GM11168 (cell line): ENCODE measurements around the gene THBS3.
"Not testable (repeated sequence)": the region's sequence is repeated elsewhere in the genome, so short reads cannot be mapped to it uniquely, and the experiment has no call there.

Experiments used
- in situ Hi-C: fragments of 300-500 bp; cut with MboI; formaldehyde crosslinking; loops from one replicate; pipeline ENCODE4 v1.12.0; 2022; ENCODE audit warnings: low sequenced_read_pairs; ENCODE audit not compliant: unreplicated experiment

THBS3 gene

DNA sequence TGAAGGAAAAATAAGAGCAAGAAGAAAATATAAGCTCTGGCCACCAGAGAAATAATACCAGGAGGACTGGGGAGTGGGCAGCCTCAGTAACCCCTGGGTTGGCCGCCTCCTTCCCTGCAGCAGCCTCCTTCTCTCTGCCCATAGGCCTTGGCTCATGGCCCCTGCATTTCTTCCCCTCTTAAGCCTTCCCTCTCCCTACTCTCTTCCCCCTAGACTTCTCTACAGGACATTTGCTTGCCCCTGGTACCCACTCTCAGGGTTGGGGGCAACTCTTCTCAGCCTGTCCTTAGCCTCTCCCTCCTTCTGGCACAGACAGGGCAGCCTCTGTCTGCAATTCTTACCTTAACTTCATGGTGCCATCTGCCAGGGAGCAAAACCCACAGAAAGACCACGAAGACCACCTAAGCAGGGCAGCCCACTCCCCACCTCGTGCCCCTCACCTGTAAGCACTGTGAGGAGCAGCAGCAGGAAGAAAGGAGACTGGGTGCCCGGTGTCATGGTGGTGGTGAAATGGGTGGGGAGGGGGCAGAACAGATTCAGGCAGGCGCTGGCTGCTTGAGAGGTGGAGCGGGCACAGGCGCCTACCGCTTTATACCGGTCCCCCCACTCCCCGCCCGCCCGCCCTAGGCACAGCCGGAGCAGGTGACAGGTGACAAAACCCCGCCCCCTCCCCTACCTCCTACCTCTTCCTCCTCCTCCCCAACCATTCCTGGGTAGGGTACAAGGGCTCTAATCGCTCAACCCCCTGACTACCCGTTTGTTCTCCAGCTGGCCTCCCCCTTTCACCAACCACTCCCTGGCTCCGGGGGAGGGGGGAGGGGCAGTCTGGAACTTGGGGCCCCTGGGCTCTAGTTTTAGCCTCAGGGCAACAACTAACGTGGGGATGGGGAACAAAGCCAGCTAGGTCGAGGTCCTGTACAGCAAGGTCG lies 15.1 kb downstream of the THBS3 start:
- in situ Hi-C loops, result no loop called here

DNA sequence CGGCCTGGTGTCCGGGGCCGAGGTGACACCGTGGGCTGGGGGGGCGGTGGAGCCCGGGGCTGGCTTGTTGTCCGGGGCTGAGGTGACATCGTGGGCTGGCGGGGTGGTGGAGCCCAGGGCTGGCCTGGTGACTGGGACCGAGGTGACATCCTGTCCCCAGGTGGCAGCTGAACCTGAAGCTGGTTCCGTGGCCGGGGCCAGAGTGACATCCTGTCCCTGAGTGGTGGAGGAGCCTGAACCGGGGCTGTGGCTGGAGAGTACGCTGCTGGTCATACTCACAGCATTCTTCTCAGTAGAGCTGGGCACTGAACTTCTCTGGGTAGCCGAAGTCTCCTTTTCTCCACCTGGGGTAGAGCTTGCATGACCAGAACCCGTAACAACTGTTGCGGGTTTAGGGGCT lies 15.8 kb downstream of the THBS3 start:
- in situ Hi-C loops, result no loop called here

DNA sequence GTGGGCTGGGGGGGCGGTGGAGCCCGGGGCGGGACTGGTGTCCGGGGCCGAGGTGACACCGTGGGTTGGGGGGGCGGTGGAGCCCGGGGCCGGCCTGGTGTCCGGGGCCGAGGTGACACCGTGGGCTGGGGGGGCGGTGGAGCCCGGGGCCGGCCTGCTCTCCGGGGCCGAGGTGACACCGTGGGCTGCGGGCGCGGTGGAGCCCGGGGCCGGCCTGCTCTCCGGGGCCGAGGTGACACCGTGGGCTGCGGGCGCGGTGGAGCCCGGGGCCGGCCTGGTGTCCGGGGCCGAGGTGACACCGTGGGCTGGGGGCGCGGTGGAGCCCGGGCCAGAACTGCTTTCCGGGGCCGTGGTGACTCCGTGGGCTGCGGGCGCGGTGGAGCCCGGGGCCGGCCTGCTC lies 17.8 kb downstream of the THBS3 start:
- in situ Hi-C loops, result not testable (repeated sequence)

DNA sequence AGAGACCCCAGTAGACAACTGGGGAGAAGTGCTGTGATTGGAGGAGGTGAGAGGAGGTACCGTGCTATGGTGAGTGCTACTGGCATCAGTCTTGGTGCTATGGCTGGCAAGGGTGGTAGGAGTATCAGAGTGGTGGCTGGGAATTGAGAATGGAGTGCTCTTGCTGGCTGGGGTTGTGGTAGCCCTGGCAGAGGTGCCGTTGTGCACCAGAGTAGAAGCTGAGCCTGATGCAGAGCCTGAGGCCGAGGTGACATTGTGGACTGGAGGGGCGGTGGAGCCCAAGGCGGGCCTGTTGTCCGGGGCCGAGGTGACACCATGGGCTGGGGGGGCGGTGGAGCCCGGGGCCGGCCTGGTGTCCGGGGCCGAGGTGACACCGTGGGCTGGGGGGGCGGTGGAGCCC lies 19.4 kb downstream of the THBS3 start:
- in situ Hi-C loops, result no loop called here

DNA sequence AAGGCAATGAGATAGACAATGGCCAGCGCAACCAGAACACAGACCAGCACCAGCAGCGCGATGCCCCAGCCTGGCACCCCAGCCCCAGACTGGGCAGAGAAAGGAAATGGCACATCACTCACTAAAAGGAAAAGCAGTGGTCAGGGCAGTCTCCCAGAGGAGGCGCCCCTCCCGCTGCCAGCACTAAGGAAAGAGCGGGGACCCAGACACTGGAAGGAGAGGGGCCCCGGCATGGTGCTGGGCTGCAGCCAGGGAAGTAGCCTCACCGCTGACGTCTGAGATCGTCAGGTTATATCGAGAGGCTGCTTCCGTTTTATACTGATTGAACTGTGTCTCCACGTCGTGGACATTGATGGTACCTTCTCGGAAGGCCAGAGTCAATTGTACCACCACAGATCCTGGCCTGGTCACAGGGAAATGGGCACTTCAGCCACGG lies 20.2 kb downstream of the THBS3 start:
- in situ Hi-C loops, result no loop called here

DNA sequence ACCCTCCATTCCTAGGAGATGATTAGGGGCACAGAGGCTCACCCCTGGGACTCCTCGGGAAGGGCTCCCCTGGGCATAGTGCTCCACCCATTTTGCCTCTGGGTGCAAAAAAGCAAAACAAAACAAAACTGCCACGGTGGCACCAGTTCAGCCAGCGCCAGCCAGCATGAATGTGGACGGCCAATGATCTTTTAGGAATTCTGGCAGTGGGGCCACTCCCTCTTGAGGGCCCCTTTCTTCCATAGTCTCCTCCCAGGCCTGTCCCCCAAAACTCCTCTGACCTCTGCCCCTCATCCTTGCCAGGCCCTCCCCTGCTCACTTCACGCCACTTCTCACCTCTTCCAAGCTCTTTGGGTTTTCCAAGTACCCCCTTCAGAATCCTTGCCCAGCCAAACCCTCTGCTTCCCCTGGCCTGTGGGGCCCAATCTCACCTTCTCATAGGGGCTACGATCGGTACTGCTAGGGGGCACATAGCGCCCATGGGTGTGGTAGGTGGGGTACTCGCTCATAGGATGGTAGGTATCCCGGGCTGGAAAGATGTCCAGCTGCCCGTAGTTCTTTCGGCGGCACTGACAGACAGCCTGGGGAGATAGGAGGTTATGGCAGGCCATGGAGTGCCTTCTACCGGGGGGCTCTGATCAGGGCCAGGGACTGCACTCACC lies 20.8 kb downstream of the THBS3 start:
- in situ Hi-C loops, result no loop called here

DNA sequence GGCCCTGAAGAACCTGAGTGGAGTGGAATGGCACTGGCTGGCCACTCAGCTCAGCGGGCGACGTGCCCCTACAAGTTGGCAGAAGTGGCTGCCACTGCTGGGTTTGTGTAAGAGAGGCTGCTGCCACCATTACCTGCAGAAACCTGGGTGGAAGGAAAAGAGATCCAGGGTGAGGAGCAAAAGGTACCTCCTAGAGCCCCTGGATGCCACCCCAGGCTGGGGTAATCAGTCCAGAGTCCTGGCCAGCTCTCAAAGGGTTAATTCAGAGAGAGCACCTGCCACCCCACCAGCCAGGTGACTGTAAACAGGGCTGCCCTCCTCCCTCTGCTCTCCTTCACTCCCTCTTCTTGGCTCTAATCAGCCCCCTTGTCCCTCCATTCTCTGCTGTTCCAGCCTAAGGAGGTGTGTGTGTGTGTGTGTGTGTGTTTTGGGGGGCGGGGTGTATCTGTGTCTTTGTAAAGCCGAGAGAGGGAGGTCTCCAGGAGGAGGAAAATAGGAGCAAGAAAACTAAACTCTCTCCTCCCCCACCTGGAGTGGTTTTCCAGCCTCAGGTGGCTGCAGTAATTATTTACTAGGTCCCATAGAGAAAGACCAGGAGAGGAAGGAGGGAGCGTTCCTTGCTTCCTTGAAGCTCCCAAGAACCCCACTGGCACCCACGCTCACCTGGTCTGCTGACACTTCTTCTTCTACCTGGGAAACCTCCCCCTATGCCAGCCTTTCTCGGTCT lies 21.5 kb downstream of the THBS3 start:
- in situ Hi-C loops, result no loop called here

DNA sequence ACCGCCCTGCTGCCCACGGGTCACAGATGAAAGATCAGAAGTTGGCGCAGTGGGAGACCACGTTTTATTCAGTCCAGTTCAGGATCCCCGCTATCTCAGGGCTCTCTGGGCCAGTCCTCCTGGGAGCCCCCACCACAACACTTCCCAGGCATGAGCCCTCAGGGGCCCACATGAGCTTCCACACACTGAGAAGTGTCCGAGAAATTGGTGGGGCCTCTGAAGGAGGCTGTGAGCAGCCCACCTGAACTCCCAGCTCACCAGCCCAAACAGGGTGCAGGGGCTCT lies 22.0 kb downstream of the THBS3 start:
- in situ Hi-C loops, result no loop called here

DNA sequence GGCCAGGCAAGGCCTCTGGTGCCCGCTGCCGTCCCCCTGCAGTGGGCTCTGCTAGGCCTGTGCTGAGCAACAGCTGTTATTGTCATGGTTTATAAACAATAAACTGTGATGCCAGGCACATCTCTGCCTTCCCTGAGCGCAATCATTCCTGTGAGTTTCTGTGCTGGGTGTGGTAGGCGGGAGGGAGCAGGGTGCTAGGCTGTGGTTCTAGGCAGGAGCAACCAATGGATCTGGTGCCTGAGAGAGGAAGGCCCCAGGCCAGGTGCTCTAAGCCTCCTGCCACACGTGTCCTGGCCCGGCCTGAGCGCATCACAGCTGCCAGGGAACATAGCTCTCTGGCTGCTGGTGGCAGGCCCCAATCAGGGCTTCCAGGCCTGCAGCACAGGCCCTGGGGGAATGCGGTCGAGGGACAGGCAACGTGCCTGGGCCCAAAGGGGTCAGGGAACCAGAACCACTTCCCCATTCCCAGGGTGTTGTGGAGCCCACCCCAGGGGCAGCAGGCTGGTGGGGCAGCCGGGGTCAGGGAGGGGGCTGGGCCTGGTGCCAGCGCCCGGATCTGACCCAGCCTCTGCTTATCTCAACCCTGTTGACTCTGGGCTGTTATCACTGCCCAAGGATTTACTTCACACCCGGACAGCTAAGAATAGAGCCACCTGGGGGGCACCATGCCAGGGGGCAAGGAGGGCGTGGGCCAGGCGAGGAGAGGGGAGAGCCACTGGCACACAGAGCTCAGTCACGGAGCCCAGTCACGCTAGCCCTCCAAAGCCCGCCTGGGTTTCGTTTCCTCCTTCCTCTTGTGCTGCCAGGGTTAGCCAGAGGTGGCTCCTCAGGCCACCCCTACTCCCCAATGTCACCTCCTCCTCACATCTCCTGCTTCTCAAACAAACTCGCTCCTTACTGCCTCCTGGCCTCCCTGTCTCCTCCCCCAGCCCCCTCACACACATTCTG lies 22.6 kb downstream of the THBS3 start:
- in situ Hi-C loops, result no loop called here

DNA sequence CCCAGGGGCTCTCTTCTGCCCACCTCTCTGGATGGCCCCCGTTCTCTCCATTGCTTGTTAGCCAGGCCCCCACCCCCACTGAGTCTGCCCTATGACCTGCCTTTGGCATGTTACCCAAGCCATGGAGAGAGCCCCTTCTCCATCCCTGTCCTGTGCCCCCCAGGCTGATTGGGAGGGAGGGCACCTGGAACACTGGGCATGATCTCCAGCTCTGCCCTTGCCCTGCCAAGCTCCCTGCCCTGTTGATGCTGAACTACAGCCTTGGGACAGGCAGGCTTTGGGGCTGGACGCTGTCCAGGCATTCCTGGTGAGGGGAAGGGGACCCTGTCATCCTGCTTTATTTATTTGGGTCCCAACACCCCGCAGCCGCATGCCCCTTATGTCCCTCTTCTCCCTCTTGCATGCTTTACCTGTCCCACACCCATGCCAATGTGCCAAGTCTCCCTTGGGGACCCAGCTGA lies 23.3 kb downstream of the THBS3 start:
- in situ Hi-C loops, result no loop called here

DNA sequence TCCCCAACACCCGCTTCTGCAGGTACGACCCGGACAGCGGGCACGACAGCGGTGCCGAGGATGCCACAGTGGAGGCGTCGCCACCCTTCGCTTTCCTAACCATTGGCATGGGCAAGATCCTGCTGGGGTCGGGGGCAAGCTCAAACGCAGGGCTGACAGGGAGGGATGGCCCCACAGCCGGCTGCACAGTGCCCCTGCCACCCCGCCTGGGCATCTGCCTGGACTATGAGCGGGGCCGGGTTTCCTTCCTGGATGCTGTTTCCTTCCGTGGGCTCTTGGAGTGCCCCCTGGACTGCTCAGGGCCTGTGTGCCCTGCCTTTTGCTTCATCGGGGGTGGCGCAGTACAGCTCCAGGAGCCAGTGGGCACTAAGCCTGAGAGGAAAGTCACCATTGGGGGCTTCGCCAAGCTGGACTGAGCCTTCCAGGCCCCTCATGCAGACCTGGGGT lies 23.9 kb downstream of the THBS3 start:
- in situ Hi-C loops, result no loop called here

DNA sequence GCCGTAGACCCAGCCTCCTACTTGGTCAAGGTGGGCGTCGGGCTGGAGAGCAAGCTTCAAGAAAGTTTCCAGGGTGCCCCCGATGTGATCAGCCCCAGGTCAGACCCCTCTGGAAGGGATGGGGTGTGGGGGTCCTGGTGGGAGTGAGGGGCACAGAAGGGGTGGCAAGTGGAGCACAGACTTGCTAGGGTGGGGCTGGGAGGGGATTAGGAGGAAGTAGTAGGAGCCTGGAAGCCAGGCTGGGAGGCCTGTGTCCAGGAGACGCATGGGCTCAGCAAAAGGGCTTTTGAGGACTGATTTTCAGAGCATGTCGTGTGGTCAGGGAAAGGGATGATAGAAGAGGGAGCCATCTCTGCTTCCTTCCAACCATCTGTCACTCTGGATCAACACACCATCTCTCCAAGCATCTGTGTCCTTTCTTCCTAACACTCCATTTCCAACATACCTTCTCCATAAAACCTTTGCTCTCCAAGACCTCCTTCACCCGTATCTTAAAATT lies 25.6 kb downstream of the THBS3 start:
- in situ Hi-C loops, result no loop called here

DNA sequence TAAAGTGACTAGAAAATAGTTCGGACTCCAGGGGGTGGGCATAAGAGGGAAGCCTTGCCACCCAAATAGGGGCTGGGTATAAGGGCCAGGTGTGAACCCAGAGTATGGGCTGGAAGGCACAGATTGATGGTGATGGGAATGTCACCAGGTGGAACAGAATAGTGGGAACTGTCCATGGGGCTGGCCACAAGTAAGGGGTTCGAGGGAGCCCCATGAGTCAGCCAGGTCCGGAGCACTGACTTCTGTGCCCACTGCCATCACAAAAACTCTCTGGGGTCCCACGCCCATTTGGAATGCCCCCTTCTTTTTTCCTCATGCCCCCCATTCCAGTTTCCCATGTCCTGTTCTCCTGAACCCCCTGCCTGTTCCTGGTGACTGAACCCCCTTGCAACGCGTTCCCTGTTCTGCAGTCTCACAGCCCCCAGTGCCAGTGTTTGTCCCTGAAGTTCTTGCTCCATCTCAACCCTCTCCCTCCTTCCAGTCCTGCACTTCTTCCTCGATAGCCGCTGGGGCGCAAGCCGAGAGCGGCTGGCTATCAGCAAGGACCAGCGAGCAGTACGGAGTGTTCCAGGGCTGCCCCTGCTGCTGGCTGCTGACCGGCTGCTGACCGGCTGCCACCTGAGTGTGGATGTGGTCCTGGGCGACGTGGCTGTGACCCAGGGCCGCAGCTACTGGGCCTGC lies 26.2 kb downstream of the THBS3 start:
- in situ Hi-C loops, result no loop called here

DNA sequence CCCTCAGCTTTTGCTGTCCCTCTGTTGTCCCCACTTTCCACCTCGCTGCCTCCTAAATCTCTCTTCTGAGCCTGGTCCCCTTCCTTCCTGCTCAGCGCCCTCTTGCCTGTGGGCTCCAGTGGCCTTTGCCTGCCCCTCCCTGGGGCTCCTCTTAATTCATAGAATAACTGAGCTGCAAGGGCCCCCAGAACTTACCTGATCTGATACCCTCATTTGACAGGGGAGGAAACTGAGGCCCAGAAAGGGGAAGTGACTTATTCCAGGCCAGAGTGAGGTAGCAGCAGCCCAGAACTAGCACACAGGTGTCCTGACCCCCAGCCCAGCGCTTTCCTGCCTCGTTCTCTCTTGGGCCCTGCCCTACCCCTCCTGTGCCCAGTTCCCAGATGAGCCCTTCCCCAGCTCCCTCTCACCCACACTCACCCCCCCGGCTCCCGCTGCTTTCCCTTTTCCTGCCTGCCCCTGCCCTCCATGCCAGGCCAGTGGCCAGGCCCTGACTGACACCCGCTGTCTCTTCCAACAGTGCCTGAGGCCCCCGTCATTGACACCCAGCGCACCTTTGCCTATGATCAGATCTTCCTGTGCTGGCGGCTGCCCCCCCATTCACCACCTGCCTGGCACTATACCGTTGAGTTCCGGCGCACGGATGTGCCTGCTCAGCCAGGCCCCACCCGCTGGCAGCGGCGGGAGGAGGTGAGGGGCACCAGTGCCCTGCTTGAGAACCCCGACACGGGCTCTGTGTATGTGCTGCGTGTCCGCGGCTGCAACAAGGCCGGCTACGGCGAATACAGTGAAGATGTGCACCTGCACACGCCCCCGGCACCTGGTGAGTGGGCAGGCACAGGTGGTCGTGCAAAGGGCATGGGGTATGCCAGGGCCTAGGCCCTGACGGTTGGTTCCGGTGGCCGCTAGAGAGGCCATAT lies 28.3 kb downstream of the THBS3 start:
- in situ Hi-C loops, result no loop called here

DNA sequence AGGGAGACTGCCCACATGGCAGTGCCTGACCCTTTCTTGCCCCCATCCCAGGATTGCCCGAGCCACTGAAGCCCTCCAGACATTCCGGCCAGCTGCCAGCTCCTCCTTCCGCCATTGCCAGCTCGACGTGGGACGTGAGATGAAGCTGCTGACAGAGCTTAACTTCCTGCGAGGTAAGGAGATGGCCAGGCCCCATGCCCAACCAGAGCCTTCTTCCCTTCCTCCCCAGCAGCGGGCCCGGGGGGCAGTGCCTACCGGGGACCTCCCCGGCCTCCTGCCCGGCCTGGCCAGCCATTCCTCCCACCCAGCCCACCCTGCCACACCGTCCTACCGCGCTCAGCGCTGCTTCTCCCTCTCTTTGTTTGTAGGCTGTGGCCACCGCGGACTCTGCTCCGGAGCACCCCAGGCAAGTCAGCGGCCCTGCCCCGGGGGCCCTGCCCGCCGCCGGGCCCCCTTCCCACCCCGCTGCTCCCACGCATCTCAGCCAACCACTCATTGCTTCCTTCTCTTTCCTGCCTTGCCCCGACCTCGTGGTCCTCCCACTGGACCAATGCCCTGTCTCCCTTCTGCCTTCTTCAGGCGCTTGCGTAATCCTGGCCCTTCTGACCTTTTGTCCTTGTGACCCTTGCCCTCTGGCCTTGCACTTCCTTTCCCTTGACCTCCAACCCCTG lies 29.1 kb downstream of the THBS3 start:
- in situ Hi-C loops, result no loop called here

DNA sequence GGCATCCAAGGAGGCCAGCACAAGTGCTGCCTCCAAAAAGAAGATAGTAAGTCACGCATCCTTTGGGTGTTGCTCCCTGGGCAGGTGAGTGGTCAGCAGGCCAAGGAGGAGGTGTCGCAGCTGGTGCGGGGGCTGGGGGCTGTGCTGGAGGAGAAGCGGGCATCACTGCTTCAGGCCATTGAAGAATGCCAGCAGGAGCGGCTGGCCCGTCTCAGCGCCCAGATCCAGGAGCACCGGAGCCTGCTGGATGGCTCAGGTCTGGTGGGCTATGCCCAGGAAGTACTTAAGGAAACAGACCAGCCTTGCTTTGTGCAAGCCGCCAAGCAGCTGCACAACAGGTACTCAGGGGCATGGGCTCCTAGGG lies 29.8 kb downstream of the THBS3 start:
- in situ Hi-C loops, result no loop called here

DNA sequence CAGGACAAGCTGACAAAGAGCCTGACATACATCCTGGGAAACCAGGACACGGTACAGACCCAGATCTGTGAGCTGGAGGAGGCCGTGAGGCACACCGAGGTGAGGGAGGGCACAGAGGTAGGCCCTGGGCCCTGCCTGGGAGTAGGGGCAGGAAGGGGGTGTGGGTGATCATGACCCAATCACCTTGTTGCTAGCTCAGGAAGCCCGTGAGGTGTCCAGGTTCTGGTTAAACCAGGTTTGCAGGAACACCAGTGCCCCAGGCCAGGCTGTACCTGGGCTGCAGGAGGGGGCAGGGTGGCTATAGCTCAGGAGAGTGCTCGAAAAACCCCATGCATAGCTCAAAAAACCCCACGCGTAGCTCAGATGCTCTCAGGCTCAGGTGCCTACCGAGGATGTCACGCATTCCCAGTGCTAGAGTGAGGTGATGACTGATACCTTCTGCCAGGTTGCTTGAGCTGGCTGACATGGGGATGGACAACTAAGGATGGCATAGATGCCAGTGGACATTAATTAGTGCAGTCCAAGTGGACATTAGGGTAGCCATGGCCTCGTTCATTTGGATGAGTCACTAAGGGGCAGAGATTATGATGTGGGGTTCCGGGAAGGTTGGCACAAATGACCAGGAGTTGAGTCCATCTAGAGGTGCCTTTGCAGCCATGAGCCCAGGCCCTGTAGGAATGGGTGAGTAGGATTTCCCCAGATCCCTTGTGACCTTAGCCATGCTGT lies 30.3 kb downstream of the THBS3 start:
- in situ Hi-C loops, result no loop called here
